ENCODE measurements around the gene WDR47.

DNA sequence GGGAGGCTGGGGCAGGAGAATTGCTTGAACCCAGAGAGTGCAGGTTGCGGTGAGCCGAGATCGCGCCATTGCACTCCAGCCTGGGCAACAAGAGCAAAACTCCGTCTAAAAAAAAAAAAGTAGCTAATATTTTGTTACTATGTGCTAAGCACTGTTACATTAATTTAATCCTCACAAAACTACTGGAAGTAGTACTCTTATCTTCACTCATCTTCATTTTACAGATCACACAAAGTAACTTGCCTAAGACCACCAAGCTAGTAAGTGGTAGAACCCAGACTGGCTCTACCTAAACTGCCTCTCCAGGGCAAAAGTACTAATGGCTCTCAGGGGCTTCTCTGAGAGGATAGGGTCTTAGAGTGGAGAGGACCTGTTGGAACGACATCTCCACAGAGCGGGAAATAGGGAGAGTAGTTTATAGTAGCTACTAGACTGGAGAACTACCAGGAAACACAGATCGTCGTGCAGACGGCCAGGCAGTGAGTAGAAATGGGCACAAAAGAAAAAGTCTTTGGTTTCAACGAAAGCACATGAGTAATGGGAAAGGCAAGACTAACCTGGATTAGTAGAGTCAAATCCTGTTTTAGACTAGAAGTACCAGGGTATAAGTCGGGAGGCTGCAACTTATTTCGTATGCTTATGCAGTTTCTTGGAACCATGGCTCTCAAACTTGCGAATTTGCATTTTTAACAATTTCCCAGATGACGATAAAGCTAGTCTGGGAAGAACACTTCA lies 80.0 kb downstream of the WDR47 start:
- TF ChIP-seq, protein P1, sequence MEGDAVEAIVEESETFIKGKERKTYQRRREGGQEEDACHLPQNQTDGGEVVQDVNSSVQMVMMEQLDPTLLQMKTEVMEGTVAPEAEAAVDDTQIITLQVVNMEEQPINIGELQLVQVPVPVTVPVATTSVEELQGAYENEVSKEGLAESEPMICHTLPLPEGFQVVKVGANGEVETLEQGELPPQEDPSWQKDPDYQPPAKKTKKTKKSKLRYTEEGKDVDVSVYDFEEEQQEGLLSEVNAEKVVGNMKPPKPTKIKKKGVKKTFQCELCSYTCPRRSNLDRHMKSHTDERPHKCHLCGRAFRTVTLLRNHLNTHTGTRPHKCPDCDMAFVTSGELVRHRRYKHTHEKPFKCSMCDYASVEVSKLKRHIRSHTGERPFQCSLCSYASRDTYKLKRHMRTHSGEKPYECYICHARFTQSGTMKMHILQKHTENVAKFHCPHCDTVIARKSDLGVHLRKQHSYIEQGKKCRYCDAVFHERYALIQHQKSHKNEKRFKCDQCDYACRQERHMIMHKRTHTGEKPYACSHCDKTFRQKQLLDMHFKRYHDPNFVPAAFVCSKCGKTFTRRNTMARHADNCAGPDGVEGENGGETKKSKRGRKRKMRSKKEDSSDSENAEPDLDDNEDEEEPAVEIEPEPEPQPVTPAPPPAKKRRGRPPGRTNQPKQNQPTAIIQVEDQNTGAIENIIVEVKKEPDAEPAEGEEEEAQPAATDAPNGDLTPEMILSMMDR (IDR thresholded peaks at IDR 0.05), result no peak
- no peak for TF ChIP-seq EP300 (IDR thresholded peaks at IDR 0.05)

Data from ovary (tissue), 3 donors.